Type B pancreatic cell (in vitro differentiated cells): ENCODE results near the gene PLCH2. TPM values are rescaled to one million over a fixed set of nuclear protein-coding genes. Genes with fewer than 3 reads are reported as not detected.

Experiments
- DNase-seq: peaks from one replicate; pipeline ENCODE4 v3.0.0; 2021; ENCODE audit warnings: mixed read lengths; ENCODE audit not compliant: unreplicated experiment; ENCODE audit errors: extremely low spot score
- H3K27ac Mint-ChIP-seq: 2 replicates; pipeline ENCODE4 v1.8.0; 2021; ENCODE audit warnings: mild to moderate bottlenecking, mixed read lengths
- H3K27me3 Mint-ChIP-seq: 2 replicates; pipeline ENCODE4 v1.8.0; 2021; ENCODE audit warnings: mixed read lengths
- H3K36me3 Mint-ChIP-seq: 2 replicates; pipeline ENCODE4 v1.8.0; 2021; ENCODE audit warnings: mixed read lengths
- H3K4me1 Mint-ChIP-seq: one replicate; pipeline ENCODE4 v1.8.0; 2021; ENCODE audit warnings: mixed read lengths; ENCODE audit not compliant: unreplicated experiment
- H3K4me3 Mint-ChIP-seq: 2 replicates; pipeline ENCODE4 v1.8.0; 2021; ENCODE audit warnings: mild to moderate bottlenecking, mixed read lengths
- H3K9me3 Mint-ChIP-seq: 2 replicates; pipeline ENCODE4 v1.8.0; 2021; ENCODE audit warnings: mixed read lengths
- total RNA-seq: library from RNA; stranded (reverse); gene quantifications from 2 replicates; pipeline ENCODE4 v1.2.1, GENCODE V29; 2021; ENCODE audit warnings: low replicate concordance
- TF ChIP-seq, protein P1 (sequence below): fragments of 200-600 bp; sonication (generic); conservative IDR thresholded peaks from 2 replicates; pipeline ENCODE4 v1.5.0; 2021; ENCODE audit warnings: antibody characterized with exemption, mild to moderate bottlenecking

PLCH2 gene
- total RNA-seq, 1 donor from 2014 or later, result 0.82 TPM

DNA sequence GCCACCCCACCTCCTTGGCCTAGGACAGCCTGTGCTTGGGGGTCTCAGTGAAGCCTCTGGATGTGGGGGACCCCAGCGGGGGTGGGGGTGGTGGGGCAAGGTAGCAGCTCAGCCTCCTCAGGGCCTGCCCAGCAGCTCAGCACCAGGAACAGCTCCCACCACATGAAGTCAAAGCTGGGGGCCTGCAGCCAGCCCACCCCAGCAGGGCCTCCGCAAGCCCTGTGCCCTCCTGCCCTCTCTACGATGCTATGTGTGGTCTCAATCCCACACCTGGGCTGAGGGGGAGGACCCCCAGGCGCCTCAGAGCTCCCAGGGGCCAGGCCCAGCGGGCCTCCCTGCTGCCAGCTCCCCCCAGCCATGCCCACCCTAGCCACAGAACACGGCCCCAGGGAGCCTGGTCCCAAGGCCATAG lies 31.7 kb downstream of the PLCH2 start:
- Mint-ChIP-seq H3K27me3 (no peaks in the 10 kb centered on the region), H3K27ac (no peak overlapping the region), H3K36me3 (no peaks in the 10 kb centered on the region), H3K4me3 (no peak overlapping the region), H3K9me3 (no peaks in the 10 kb centered on the region), H3K4me1 (no peaks in the 10 kb centered on the region)
- DNase-seq, result no peak
- TF ChIP-seq, protein P1, sequence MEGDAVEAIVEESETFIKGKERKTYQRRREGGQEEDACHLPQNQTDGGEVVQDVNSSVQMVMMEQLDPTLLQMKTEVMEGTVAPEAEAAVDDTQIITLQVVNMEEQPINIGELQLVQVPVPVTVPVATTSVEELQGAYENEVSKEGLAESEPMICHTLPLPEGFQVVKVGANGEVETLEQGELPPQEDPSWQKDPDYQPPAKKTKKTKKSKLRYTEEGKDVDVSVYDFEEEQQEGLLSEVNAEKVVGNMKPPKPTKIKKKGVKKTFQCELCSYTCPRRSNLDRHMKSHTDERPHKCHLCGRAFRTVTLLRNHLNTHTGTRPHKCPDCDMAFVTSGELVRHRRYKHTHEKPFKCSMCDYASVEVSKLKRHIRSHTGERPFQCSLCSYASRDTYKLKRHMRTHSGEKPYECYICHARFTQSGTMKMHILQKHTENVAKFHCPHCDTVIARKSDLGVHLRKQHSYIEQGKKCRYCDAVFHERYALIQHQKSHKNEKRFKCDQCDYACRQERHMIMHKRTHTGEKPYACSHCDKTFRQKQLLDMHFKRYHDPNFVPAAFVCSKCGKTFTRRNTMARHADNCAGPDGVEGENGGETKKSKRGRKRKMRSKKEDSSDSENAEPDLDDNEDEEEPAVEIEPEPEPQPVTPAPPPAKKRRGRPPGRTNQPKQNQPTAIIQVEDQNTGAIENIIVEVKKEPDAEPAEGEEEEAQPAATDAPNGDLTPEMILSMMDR, result no peak

DNA sequence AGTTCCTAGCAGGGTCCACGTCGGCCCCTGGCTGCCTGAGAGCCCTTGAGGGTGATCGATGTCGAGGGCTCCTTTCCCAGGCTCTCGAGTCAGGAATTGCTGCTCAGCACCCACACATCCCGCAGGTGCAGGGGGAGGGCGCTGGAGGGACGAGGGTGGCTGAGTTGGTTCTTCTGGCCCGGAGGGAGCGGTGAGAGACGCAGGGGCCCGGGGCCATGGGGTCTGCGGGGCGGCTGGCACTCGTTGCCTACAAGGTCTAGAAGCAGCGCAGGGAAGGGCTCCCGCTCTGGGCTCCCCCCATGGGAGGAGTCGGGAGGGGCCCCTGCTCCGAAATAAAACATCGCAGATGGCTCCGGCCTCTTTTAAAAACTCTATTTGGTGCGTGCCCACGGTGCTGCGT lies 32.1 kb downstream of the PLCH2 start:
- DNase-seq, result no peak
- Mint-ChIP-seq H3K36me3 (no peaks in the 10 kb centered on the region), H3K4me3 (no peak overlapping the region), H3K27me3 (no peaks in the 10 kb centered on the region), H3K9me3 (no peaks in the 10 kb centered on the region), H3K27ac (no peak overlapping the region), H3K4me1 (no peaks in the 10 kb centered on the region)
- TF ChIP-seq, protein P1, result no peak

DNA sequence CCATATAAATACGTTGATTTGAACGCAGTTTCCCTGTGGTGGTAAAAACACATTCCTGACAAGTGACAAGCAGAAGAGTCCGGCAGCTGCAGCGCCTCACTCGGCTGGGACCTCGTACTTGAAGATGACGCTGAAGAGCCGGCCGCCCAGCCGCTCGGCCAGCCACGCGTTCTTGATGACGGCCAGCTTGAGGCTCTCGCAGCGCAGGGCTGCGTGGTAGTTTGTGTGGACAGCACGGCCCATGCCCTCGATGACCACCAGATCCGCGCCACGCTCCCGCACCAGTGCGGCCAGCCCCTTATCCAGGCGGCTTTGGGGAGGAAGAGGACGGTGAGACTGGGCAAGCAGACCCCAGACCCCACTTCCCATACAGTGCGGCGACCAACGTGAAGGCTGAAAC lies 32.7 kb downstream of the PLCH2 start:
- Mint-ChIP-seq H3K9me3 (no peaks in the 10 kb centered on the region), H3K4me1 (no peaks in the 10 kb centered on the region)
- no peak for DNase-seq

DNA sequence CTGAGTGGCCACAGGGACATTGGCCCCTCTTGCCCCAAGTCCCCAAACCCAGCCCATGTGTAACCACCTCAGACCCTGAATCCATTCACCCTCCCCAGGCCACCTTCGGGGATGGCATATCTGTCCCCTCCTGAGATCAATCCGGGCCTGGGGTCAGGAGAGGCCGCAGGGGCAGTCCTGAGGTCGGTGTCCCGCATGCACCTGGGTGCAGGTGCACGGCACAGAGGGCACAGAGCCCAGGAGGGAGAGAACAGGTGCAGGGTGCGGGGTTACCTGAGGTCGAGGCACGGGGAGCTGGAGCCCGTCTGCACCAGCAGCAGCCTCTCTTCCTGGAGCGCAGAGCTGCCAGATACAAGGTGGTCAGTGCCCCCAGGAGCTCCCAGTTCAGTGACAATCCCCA lies 33.5 kb downstream of the PLCH2 start:
- H3K9me3 Mint-ChIP-seq, result no peaks in the 10 kb centered on the region
- no peaks in the 10 kb centered on the region for H3K27me3 Mint-ChIP-seq
- H3K4me3 Mint-ChIP-seq, result no peak overlapping the region
- TF ChIP-seq, protein P1, result no peak
- H3K36me3 Mint-ChIP-seq, result no peaks in the 10 kb centered on the region
- DNase-seq, result no peak
- H3K27ac Mint-ChIP-seq, result no peak overlapping the region
- no peaks in the 10 kb centered on the region for H3K4me1 Mint-ChIP-seq

More for the DNA sequence above, 32.7 kb downstream of the PLCH2 start:
- Mint-ChIP-seq H3K36me3 (no peaks in the 10 kb centered on the region), H3K27ac (no peak overlapping the region), H3K4me3 (no peak overlapping the region), H3K27me3 (no peaks in the 10 kb centered on the region)
- TF ChIP-seq, protein P1, result no peak

DNA sequence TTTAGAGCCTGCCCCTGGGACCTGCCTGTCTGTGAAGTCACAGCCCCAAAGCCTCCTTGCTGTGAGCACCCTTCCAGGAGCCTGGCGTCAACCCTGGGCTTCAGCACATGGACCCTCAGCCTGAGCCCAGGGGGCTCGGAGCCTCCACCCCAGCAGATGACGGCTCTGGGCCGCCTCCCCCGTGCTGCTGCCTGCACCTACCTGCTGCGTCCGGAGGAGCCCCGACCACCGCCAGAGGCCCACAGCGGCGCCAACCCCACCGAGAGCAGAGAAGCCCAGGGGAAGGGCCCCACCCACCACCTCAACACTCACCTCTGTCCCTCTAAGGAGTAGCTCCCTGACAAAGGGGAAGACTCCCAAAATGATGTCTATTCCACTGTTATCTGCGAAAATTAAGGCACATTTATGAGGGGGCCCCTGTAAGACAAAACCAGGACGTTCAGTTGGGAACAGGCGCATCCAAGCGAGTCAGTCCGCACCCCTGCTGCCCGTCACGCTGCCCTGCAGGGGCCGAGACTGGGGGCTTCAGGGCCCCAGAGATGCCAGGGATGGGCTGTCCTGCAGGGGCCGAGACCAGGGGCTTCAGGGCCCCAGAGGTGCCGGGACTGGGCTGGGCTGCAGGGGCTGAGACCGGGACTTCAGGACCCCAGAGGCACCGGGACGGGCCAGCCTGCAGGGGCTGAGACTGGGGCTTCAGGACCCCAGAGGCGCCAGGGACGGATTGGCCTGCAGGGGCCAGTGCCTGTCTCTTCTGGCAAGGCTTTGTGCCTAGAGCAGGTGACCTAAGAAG lies 34.5 kb downstream of the PLCH2 start:
- TF ChIP-seq, protein P1, result no peak
- H3K36me3 Mint-ChIP-seq, result no peaks in the 10 kb centered on the region
- H3K9me3 Mint-ChIP-seq, result no peaks in the 10 kb centered on the region
- H3K27ac Mint-ChIP-seq, result no peak overlapping the region
- H3K4me1 Mint-ChIP-seq, result no peaks in the 10 kb centered on the region
- no peak overlapping the region for H3K4me3 Mint-ChIP-seq
- no peak for DNase-seq
- no peaks in the 10 kb centered on the region for H3K27me3 Mint-ChIP-seq
